ENCODE results near the gene FAM131B. TPM values are rescaled to one million over a fixed set of nuclear protein-coding genes. Genes with fewer than 3 reads are reported as not detected.

FAM131B gene
- total and polyA plus RNA-seq, 9 of the 15 experiments (the other 6 are each of a cell fraction or from before 2014, with no cell fraction given): 0.03 to 0.04 TPM; not detected in 7

DNA sequence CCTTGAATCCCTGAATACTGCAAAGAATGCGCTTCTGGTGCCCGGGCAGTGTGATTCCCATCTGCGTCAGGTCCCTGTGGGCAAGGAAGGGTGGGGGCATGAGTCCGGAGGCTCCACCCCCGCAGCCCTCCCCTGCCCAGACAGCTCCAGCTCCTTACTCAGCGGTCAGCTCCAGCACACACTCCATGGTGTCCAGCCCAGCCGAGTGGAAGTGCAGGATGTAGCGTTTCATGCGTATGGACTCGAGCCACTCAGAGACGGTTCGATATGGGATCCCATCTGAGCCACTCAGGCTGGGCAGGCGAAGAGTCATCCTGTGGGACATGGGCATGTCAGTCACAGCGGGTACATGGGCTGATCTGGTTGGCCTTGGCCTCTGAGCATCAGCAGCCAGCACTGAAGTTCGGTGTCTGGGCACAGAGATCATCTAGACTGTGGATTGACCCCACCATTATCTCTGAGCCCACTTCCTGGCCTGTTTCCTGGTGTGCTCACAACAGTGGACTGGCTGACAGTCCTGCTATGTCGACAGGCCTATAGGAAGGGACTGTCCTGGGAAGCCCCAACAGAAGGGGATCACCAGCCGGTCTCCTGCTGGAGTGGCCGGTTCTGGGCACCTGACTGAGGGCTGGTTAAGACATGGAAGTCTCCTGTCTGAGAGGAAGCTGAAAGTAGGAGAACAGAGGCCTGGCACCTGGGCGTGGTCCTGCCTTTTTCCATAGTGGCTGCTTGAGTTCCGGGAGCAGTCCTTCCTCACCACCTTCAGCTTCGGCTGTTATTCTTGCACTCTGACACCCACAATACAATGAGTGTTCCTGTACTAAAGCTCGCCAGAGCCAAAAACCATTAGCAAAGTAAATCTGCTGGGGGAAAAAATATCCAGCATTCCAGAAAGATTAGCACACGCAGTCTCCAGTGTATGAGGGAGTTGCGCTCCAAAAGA is 29.2 kb upstream of the FAM131B start:
- ATAC-seq (peak; percentile 2; the same call in 1 of the 3 replicates), DNase-seq (ENCODE audit: extremely low read depth in 1 of 4, low spot score in 3 of 4) (peak in 1 of 4 experiments; percentile 20), FAIRE-seq (no peak)
- Histone ChIP-seq H3K36me3 (ENCODE audit: control insufficient read depth, insufficient read depth, low read length) (peaks cover 48% of the 10 kb centered on the region; the same call in 2 of the 3 replicates), H4K20me1 (replicated peaks; ENCODE audit: control insufficient read depth, insufficient read depth, low read length) (peaks cover 32% of the 10 kb centered on the region), H3K4me2 (ENCODE audit: insufficient read depth, low read length) (no peak overlapping the region), H3K9me1 (ENCODE audit: control insufficient read depth, insufficient read depth, low read length) (peaks cover 8% of the 10 kb centered on the region), H3K4me1 (replicated peaks in 1 of 2; ENCODE audit: control insufficient read depth in 2 of 2, insufficient read depth in 2 of 2, low read length in 2 of 2) (peaks cover 0 to 22% of the 10 kb centered on the region in 2 experiments; a peak in 2 of 5 replicates), H3K4me3 (no peak overlapping the region), H3K9ac (ENCODE audit: insufficient read depth in 1 of 2, low read depth in 2 of 2, low read length in 2 of 2) (peak overlapping the region in 1 of 2 experiments; percentile 45; a peak in 2 of 4 replicates), H3K27ac (ENCODE audit: extremely low read depth, low read depth, low read length) (no peak overlapping the region), H2AFZ (ENCODE audit: low read depth, low read length) (no peak overlapping the region), H3K27me3 (ENCODE audit: control insufficient read depth in 2 of 2, insufficient read depth in 2 of 2, low read length in 2 of 2) (peaks cover 8 to 34% of the 10 kb centered on the region in 2 experiments; a peak in 4 of 5 replicates), H3K79me2 (ENCODE audit: control insufficient read depth, insufficient read depth, low read length) (no peaks in the 10 kb centered on the region), H3K9me3 (replicated peaks; ENCODE audit: control insufficient read depth, insufficient read depth, low read depth, low read length) (no peaks in the 10 kb centered on the region)
- ChIA-PET CTCF (ENCODE audit: low intra/inter-chr PET ratio) (no interaction called here), POLR2A (interaction anchor here (1.1 to 9.7 kb wide), 6 partner anchors 8 to 113 kb away, joined by 3 to 131 read pairs (median 8); partner anchors contain the start of genes EPHA1 and ZYX)
- 81% methylated on average over 24 of the region's 24 CpGs for WGBS (ENCODE audit: insufficient coverage, low coverage, missing lambda C conversion rate)
- in situ Hi-C loops (cut with MboI) (no loop called here), intact Hi-C loops (cut with micrococcal nuclease) (no loop called here)
- BruUV-seq (replicated peaks): no TSS peak
- TF ChIP-seq POLR2G (IDR thresholded peaks at IDR 0.05; ENCODE audit: low read depth, low read length) (0 out of 2 replicates have a peak, but pooled peaks have one; percentile 45), SIN3B (IDR thresholded peaks at IDR 0.05; ENCODE audit: low read depth) (no peak), GTF2B (IDR thresholded peaks at IDR 0.05; ENCODE audit: extremely low read depth, insufficient read length) (no peak), ARID2 (IDR thresholded peaks at IDR 0.05) (no peak), BCLAF1 (IDR thresholded peaks at IDR 0.05; ENCODE audit: borderline replicate concordance in 1 of 2, control insufficient read depth in 1 of 2, low read depth in 2 of 2, low read length in 1 of 2) (0 out of 4 replicates have a peak, but pooled peaks of 1 of the 2 experiments have one; percentile 55), POLR2AphosphoS2 (IDR thresholded peaks at IDR 0.05; ENCODE audit: low read length) (peak; percentile 42; the same call in 1 of the 2 replicates), POLR2A (conservative IDR thresholded peaks at IDR 0.05) (0 out of 2 replicates have a peak, but pooled peaks have one; percentile 30), ZEB2 (IDR thresholded peaks at IDR 0.05) (no peak), SIN3A (IDR thresholded peaks at IDR 0.05; ENCODE audit: borderline replicate concordance in 2 of 2, control insufficient read depth in 1 of 2, low read depth in 2 of 2, low read length in 2 of 2) (0 out of 4 replicates have a peak, but pooled peaks of 1 of the 2 experiments have one; percentile 14)
- TF ChIP-seq, protein P1, sequence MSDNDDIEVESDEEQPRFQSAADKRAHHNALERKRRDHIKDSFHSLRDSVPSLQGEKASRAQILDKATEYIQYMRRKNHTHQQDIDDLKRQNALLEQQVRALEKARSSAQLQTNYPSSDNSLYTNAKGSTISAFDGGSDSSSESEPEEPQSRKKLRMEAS (CRISPR knock-in tag; IDR thresholded peaks at IDR 0.05): 0 out of 2 replicates have a peak, but pooled peaks have one; percentile 23
